ENCODE results near the gene MEGF6.

The MEGF6 gene

DNA sequence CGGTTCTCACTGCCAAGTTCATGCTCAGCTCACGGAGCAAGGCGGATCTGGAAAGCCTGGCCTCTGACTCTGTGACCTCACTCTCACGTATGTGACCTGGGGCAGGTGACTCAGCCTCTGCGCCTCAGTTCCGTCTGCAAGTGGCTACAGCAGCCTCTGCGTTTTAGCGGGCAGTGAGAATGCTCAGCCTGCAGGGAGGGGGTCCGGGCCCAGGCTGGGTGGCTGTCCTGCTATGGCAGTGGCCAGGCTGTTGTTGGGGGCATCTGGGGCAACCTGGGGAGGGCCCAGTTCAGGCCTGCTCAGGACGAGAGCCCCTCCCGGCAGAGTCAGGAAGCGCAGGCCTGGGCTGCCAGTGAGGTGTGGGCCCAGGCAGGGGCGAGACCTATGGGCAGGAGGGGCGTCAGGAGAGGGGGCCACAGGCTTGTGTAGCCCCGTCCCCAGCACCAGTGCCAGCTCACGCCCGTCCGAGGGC lies 128.9 kb downstream of the MEGF6 start:
- Mint-ChIP-seq H3K9me3 (peaks cover 13% of the 10 kb centered on the region), H3K4me1 (no peaks in the 10 kb centered on the region), H3K36me3 (ENCODE audit: low read depth) (no peaks in the 10 kb centered on the region), H3K27me3 (ENCODE audit: low read depth, poor library complexity) (peaks cover 18% of the 10 kb centered on the region), H3K27ac (no peak overlapping the region), H3K4me3 (no peak overlapping the region)
- TF ChIP-seq, protein P1, sequence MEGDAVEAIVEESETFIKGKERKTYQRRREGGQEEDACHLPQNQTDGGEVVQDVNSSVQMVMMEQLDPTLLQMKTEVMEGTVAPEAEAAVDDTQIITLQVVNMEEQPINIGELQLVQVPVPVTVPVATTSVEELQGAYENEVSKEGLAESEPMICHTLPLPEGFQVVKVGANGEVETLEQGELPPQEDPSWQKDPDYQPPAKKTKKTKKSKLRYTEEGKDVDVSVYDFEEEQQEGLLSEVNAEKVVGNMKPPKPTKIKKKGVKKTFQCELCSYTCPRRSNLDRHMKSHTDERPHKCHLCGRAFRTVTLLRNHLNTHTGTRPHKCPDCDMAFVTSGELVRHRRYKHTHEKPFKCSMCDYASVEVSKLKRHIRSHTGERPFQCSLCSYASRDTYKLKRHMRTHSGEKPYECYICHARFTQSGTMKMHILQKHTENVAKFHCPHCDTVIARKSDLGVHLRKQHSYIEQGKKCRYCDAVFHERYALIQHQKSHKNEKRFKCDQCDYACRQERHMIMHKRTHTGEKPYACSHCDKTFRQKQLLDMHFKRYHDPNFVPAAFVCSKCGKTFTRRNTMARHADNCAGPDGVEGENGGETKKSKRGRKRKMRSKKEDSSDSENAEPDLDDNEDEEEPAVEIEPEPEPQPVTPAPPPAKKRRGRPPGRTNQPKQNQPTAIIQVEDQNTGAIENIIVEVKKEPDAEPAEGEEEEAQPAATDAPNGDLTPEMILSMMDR (IDR thresholded peaks at IDR 0.05) = no peak
- DNase-seq = no peak

DNA sequence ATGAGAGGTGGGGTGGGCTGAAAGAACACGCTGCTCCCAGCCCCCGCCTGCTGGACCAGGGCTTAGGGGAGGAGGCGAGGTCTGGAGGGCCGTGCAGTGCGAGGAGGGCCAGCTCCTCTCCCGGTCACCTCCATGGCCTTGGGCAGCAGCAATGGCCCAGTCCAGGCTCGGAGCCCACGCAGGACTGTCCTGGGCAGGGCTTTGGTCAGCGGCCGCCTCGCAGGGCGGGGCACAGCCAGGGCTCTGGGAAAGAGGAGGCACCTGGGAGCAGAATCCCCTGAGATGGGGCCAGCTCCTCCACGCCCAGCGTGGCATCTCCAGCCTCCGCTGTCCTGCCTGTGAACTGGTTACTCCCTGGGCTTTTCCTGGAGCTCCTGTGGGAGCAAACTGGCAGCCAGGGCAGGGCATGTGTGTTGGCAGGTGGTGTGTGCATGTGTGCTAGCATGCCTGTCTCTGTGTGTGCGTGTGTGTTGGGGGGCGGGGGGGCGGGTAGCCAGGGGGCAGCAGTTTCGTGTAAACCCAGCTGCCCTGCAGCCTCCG lies 129.4 kb downstream of the MEGF6 start:
- no peak for DNase-seq
- TF ChIP-seq, protein P1 (IDR thresholded peaks at IDR 0.05) = no peak
- Mint-ChIP-seq H3K9me3 (peaks cover 9% of the 10 kb centered on the region), H3K4me3 (no peak overlapping the region), H3K27ac (no peak overlapping the region), H3K36me3 (ENCODE audit: low read depth) (no peaks in the 10 kb centered on the region), H3K27me3 (ENCODE audit: low read depth, poor library complexity) (peaks cover 14% of the 10 kb centered on the region), H3K4me1 (no peaks in the 10 kb centered on the region)

GRCh38 chr1:3481046-3481445 lies 130.3 kb downstream of the MEGF6 start:
- peaks cover 10% of the 10 kb centered on the region for H3K27me3 Mint-ChIP-seq (ENCODE audit: low read depth, poor library complexity)
- no peaks in the 10 kb centered on the region for H3K4me1 Mint-ChIP-seq
- TF ChIP-seq, protein P1 (IDR thresholded peaks at IDR 0.05) = no peak
- no peak overlapping the region for H3K27ac Mint-ChIP-seq
- no peaks in the 10 kb centered on the region for H3K36me3 Mint-ChIP-seq (ENCODE audit: low read depth)
- DNase-seq = no peak
- H3K4me3 Mint-ChIP-seq = no peak overlapping the region
- H3K9me3 Mint-ChIP-seq = peaks cover 7% of the 10 kb centered on the region

DNA sequence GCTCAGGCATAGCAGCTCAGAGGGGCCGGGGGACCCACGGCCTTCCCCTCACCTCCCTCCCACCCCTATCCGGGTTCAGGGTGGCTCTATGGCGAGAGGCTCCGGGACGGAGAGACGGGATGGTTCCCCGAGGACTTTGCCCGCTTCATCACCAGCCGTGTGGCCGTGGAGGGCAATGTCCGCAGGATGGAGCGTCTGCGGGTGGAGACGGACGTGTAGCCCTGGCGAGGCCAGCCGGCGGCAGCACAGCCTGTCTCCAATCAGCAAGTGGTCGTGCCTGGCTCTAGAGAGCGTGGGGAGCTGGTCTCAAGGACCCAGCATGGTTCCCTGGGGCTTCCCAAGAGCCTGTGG lies 131.0 kb downstream of the MEGF6 start:
- H3K27me3 Mint-ChIP-seq (ENCODE audit: low read depth, poor library complexity) = peaks cover 8% of the 10 kb centered on the region
- no peak overlapping the region for H3K4me3 Mint-ChIP-seq
- TF ChIP-seq, protein P1 (IDR thresholded peaks at IDR 0.05) = no peak
- no peak overlapping the region for H3K27ac Mint-ChIP-seq
- H3K9me3 Mint-ChIP-seq = peaks cover 2% of the 10 kb centered on the region
- H3K36me3 Mint-ChIP-seq (ENCODE audit: low read depth) = no peaks in the 10 kb centered on the region
- DNase-seq = no peak
- no peaks in the 10 kb centered on the region for H3K4me1 Mint-ChIP-seq

- TF ChIP-seq, protein P1 (IDR thresholded peaks at IDR 0.05) = no peak
- H3K9me3 Mint-ChIP-seq = no peaks in the 10 kb centered on the region
- no peak overlapping the region for H3K4me3 Mint-ChIP-seq
- peaks cover 6% of the 10 kb centered on the region for H3K27me3 Mint-ChIP-seq (ENCODE audit: low read depth, poor library complexity)
- no peak for DNase-seq
- no peak overlapping the region for H3K27ac Mint-ChIP-seq
- H3K36me3 Mint-ChIP-seq (ENCODE audit: low read depth) = no peaks in the 10 kb centered on the region
- H3K4me1 Mint-ChIP-seq = no peaks in the 10 kb centered on the region
Observed at GRCh38 chr1:3479511-3480368, 131.6 kb downstream of the MEGF6 start.

All from nephron progenitor cell (in vitro differentiated cells).